HepG2 (cell line): ENCODE measurements around the gene C20orf96. TPM values are rescaled to one million over a fixed set of nuclear protein-coding genes. Genes with fewer than 3 reads are reported as not detected.

ENCODE experiments used
- ATF7 ChIP-seq, 2 experiments: fragments of 450-650 bp in 1 of 2; sonication (generic) in 1 of 2; formaldehyde crosslinking in 1 of 2; IDR thresholded peaks; 2 replicates each; pipeline versions ENCODE4 v1.4.0 to v1.6.1; 2016 to 2020; ENCODE audit warnings: antibody characterized with exemption in 1 of 2, mild to moderate bottlenecking in 1 of 2, missing genetic modification reagents in 1 of 2
- CENPX ChIP-seq: sonication (generic); formaldehyde crosslinking; IDR thresholded peaks from 2 replicates; pipeline ENCODE4 v1.9.0; 2021; ENCODE audit warnings: mild to moderate bottlenecking, missing genetic modification reagents, moderate library complexity
- FOXM1 ChIP-seq: sonication (generic); formaldehyde crosslinking; IDR thresholded peaks from 2 replicates; pipeline ENCODE4 v1.5.0; 2020; ENCODE audit warnings: missing genetic modification reagents
- HES4 ChIP-seq: sonication (generic); formaldehyde crosslinking; IDR thresholded peaks from 2 replicates; pipeline ENCODE4 v1.9.0; 2021; ENCODE audit warnings: mild to moderate bottlenecking, missing genetic modification reagents, borderline replicate concordance
- SSRP1 ChIP-seq: IDR thresholded peaks from 2 replicates; pipeline ENCODE4 v1.6.1; 2016; ENCODE audit warnings: control low read depth
- TOE1 ChIP-seq: sonication (generic); formaldehyde crosslinking; IDR thresholded peaks from 2 replicates; pipeline ENCODE4 v1.4.0; 2020; ENCODE audit warnings: mild to moderate bottlenecking, missing genetic modification reagents
- ZFP36 ChIP-seq: fragments of 150-350 bp; IDR thresholded peaks from 2 replicates; pipeline ENCODE4 v1.6.1; 2018; ENCODE audit warnings: borderline replicate concordance, low read length, low read depth; ENCODE audit not compliant: partially characterized antibody
- ZFP62 ChIP-seq: sonication (generic); formaldehyde crosslinking; IDR thresholded peaks from 2 replicates; pipeline ENCODE4 v1.4.0; 2020; ENCODE audit warnings: missing genetic modification reagents
- ZHX2 ChIP-seq, 2 experiments: sonication (generic) in 1 of 2; formaldehyde crosslinking in 1 of 2; IDR thresholded peaks; 2 replicates each; pipeline versions ENCODE4 v1.6.1 to v1.9.0; 2014 to 2022; ENCODE audit warnings: antibody characterized with exemption in 1 of 2, borderline replicate concordance in 1 of 2, inconsistent platforms in 1 of 2, low read depth in 1 of 2, missing genetic modification reagents in 1 of 2
- ZNF17 ChIP-seq: sonication (generic); formaldehyde crosslinking; IDR thresholded peaks from 2 replicates; pipeline ENCODE4 v1.5.0; 2020; ENCODE audit warnings: mild to moderate bottlenecking, missing genetic modification reagents
- ZNF749 ChIP-seq: sonication (generic); formaldehyde crosslinking; IDR thresholded peaks from 2 replicates; pipeline ENCODE4 v1.8.0; 2022; ENCODE audit warnings: mild to moderate bottlenecking, missing genetic modification reagents, moderate library complexity, borderline replicate concordance
- ZNF775 ChIP-seq: sonication (generic); formaldehyde crosslinking; IDR thresholded peaks from 2 replicates; pipeline ENCODE4 v1.4.0; 2020; ENCODE audit warnings: missing genetic modification reagents, mild to moderate bottlenecking, moderate library complexity, borderline replicate concordance
- polyA plus RNA-seq, 8 experiments: library from polyadenylated mRNA; depleted of rRNA in 3 of 8; stranded (reverse) in 7 of 8; unstranded in 1 of 8; fragments of >200 nt; fragmentation: Illumina TruSeq in 4 of 8; extraction: Trizol in 4 of 8; gene quantifications; 2 replicates each; pipeline versions ENCODE4 v1.2.1 to v1.2.3, GENCODE V29; 2011 to 2016; ENCODE audit warnings: low read depth in 4 of 8, missing spikeins in 1 of 8, mixed read lengths in 1 of 8; ENCODE audit not compliant: insufficient read depth in 1 of 8
- total RNA-seq, 5 experiments: library from RNA; depleted of rRNA; stranded (reverse); fragments of >200 nt; fragmentation: Illumina TruSeq; extraction: Trizol; gene quantifications; 2 replicates each; pipeline ENCODE4 v1.2.3, GENCODE V29; 2016; ENCODE audit warnings: low read depth in 1 of 5
- TF ChIP-seq, protein P1 (sequence below): IDR thresholded peaks from 2 replicates; pipeline ENCODE4 v1.6.1; 2016; ENCODE audit warnings: missing biosample characterization, missing genetic modification reagents, low read depth
- TF ChIP-seq, protein P2 (sequence below): IDR thresholded peaks from 2 replicates; pipeline ENCODE4 v1.6.1; 2018; ENCODE audit warnings: missing genetic modification reagents
- TF ChIP-seq, protein P3 (sequence below): sonication (generic); formaldehyde crosslinking; IDR thresholded peaks from 2 replicates; pipeline ENCODE4 v1.5.0; 2020; ENCODE audit warnings: mild to moderate bottlenecking, missing genetic modification reagents, borderline replicate concordance

C20orf96 gene
- total and polyA plus RNA-seq, 2 of the 13 experiments (the other 11 are each of a cell fraction or from before 2014, with no cell fraction given) = 3.8 to 20.6 TPM

GRCh38 chr20:325889-326644 is 35.5 kb upstream of the C20orf96 start (continued):
- TF ChIP-seq ZHX2 (IDR thresholded peaks at IDR 0.05; ENCODE audit: low read depth) (0 out of 2 replicates have a peak, but pooled peaks have one; percentile 40), ZHX2 (CRISPR knock-in tag; IDR thresholded peaks at IDR 0.05; ENCODE audit: borderline replicate concordance) (peak; percentile 20; the same call in 1 of the 2 replicates), ZFP36 (no peak), FOXM1 (0 out of 2 replicates have a peak, but pooled peaks have one; percentile 9), ZFP62 (CRISPR knock-in tag) (no peak), SSRP1 (CRISPR knock-in tag) (no peak), ZNF775 (no peak; the same call in 1 of the 2 replicates), HES4 (peak; percentile 16; the same call in 1 of the 2 replicates), ZNF749 (CRISPR knock-in tag) (peak; percentile 66; the same call in 1 of the 2 replicates), ATF7 (IDR thresholded peaks at IDR 0.05) (no peak), ATF7 (CRISPR knock-in tag; IDR thresholded peaks at IDR 0.05) (no peak), TOE1 (CRISPR knock-in tag) (no peak), CENPX (CRISPR knock-in tag) (no peak), ZNF17 (CRISPR knock-in tag) (no peak)
- TF ChIP-seq, protein P1, sequence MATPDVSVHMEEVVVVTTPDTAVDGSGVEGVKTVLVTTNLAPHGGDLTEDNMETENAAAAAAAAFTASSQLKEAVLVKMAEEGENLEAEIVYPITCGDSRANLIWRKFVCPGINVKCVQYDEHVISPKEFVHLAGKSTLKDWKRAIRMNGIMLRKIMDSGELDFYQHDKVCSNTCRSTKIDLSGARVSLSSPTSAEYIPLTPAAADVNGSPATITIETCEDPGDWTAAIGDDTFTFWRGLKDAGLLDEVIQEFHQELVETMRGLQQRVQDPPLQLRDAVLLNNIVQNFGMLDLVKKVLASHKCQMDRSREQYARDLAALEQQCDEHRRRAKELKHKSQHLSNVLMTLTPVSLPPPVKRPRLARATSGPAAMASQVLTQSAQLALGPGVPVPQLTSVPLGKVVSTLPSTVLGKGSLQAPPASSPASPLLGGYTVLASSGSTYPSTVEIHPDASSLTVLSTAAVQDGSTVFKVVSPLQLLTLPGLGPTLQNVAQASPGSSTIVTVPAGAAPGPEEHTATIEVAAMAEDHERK = no peak
- TF ChIP-seq, protein P2, sequence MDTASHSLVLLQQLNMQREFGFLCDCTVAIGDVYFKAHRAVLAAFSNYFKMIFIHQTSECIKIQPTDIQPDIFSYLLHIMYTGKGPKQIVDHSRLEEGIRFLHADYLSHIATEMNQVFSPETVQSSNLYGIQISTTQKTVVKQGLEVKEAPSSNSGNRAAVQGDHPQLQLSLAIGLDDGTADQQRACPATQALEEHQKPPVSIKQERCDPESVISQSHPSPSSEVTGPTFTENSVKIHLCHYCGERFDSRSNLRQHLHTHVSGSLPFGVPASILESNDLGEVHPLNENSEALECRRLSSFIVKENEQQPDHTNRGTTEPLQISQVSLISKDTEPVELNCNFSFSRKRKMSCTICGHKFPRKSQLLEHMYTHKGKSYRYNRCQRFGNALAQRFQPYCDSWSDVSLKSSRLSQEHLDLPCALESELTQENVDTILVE (CRISPR knock-in tag) = no peak
- TF ChIP-seq, protein P3, sequence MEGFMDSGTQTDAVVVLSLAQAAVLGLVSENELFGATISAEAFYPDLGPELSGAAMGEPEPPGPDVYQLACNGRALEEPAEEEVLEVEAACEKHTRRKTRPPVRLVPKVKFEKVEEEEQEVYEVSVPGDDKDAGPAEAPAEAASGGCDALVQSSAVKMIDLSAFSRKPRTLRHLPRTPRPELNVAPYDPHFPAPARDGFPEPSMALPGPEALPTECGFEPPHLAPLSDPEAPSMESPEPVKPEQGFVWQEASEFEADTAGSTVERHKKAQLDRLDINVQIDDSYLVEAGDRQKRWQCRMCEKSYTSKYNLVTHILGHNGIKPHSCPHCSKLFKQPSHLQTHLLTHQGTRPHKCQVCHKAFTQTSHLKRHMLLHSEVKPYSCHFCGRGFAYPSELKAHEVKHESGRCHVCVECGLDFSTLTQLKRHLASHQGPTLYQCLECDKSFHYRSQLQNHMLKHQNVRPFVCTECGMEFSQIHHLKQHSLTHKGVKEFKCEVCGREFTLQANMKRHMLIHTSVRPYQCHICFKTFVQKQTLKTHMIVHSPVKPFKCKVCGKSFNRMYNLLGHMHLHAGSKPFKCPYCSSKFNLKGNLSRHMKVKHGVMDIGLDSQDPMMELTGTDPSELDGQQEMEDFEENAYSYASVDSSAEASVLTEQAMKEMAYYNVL = peak; percentile 44
